ENCODE data around the gene FPGS. TPM values are rescaled to one million over a fixed set of nuclear protein-coding genes. Genes with fewer than 3 reads are reported as not detected.
A peak's percentile ranks its signal among the peaks of the same experiment; 100 is the strongest.

Gene FPGS
- 100 to 1,000 TPM in 1 of 4 donors, 10 to 100 TPM in 3; 46.1 to 105 (median 71.5) TPM for total RNA-seq

- peak within 1 kb of the TSS; percentile 82 to 93 (median 92) for H3K27ac ChIP-seq
- H3K36me3 ChIP-seq, result peaks cover 0 to 13% (median 0%) of the 10 kb centered on the region in 3 donors
- peak within 1 kb of the TSS; percentile 54 to 82 (median 76) for H3K4me3 ChIP-seq
- peaks cover 7 to 34% (median 13%) of the 10 kb centered on the region in 4 donors for H3K4me1 ChIP-seq
- H3K9me3 ChIP-seq, result no peaks in the 10 kb centered on the region
- peak; percentile 88 to 93 (median 90) for DNase-seq
- TF ChIP-seq CTCF (IDR thresholded peaks at IDR 0.05) (no peak), POLR2A (IDR thresholded peaks at IDR 0.05) (peak; percentile 54 to 73)
- no peaks in the 10 kb centered on the region for H3K27me3 ChIP-seq
These were observed at the start of gene FPGS for GRCh38 chr9:127802576-127803443. Gene FPGS, plus strand, starts transcription at chr9:127802882. Its CDS starts 43 bp downstream, at chr9:127802925.

GRCh38 chr9:127753148-127753547, 49.5 kb upstream of the FPGS start:
- Histone ChIP-seq H3K27me3 (peaks cover 0 to 18% of the 10 kb centered on the region in 2 donors), H3K9me3 (no peaks in the 10 kb centered on the region), H3K36me3 (peaks cover 0 to 16% (median 0%) of the 10 kb centered on the region in 3 donors), H3K4me1 (peaks cover 0 to 5% (median 0%) of the 10 kb centered on the region in 4 donors), H3K27ac (no peak overlapping the region), H3K4me3 (no peak overlapping the region)
- DNase-seq, result no peak
- TF ChIP-seq CTCF (IDR thresholded peaks at IDR 0.05), result no peak
- no peak for TF ChIP-seq POLR2A (IDR thresholded peaks at IDR 0.05)

GRCh38 chr9:127753622-127754021, 49.1 kb upstream of the FPGS start:
- H3K36me3 ChIP-seq, result peaks cover 0 to 16% (median 0%) of the 10 kb centered on the region in 3 donors
- TF ChIP-seq CTCF (IDR thresholded peaks at IDR 0.05), result no peak
- no peak for TF ChIP-seq POLR2A (IDR thresholded peaks at IDR 0.05)
- H3K27ac ChIP-seq, result no peak overlapping the region
- no peaks in the 10 kb centered on the region for H3K9me3 ChIP-seq
- no peak for DNase-seq
- H3K4me3 ChIP-seq, result no peak overlapping the region
- peaks cover 0 to 18% of the 10 kb centered on the region in 2 donors for H3K27me3 ChIP-seq
- peaks cover 0 to 5% (median 0%) of the 10 kb centered on the region in 4 donors for H3K4me1 ChIP-seq

- DNase-seq, result no peak
- peaks cover 0 to 18% of the 10 kb centered on the region in 2 donors for H3K27me3 ChIP-seq
- H3K36me3 ChIP-seq, result peaks cover 0 to 10% (median 0%) of the 10 kb centered on the region in 3 donors
- no peak for TF ChIP-seq CTCF (IDR thresholded peaks at IDR 0.05)
- no peak for TF ChIP-seq POLR2A (IDR thresholded peaks at IDR 0.05)
- peaks cover 0 to 5% (median 0%) of the 10 kb centered on the region in 4 donors for H3K4me1 ChIP-seq
- no peak overlapping the region for H3K27ac ChIP-seq
- no peaks in the 10 kb centered on the region for H3K9me3 ChIP-seq
- H3K4me3 ChIP-seq, result no peak overlapping the region
These were observed 48.3 kb upstream of the FPGS start for GRCh38 chr9:127754099-127755060.
